Right renal pelvis (tissue), 4 donors: ENCODE measurements around the gene ARHGEF38. TPM values are rescaled to one million over a fixed set of nuclear protein-coding genes. Genes with fewer than 3 reads are reported as not detected.
A peak's percentile ranks its signal among the peaks of the same experiment; 100 is the strongest.
"Not testable (repeated sequence)": the region's sequence is repeated elsewhere in the genome, so short reads cannot be mapped to it uniquely, and the experiment has no call there.

ENCODE experiments used
- DNase-seq, 4 donors: peaks; one replicate each; pipeline ENCODE4 v3.0.0-alpha.2; 2013; ENCODE audit warnings: low read depth in 4 of 4, low spot score in 3 of 4, missing footprints in 1 of 4
- polyA plus RNA-seq, 4 donors: library from polyadenylated mRNA; unstranded; fragments of 120-200 nt; gene quantifications; one replicate each; pipeline ENCODE4 v1.2.1, GENCODE V29; 2013; ENCODE audit not compliant: insufficient read length in 4 of 4

The ARHGEF38 gene
- polyA plus RNA-seq, 4 donors, result 3.3 to 6.0 (median 5.2) TPM

GRCh38 chr4:105708181-105709080, 156.0 kb downstream of the ARHGEF38 start, which contains the start of the genes GSTCD and INTS12:
GSTCD (plus strand) TSS chr4:105708784; CDS start chr4:105717614, 8,830 bp downstream.
INTS12 (minus strand) TSS chr4:105708689; CDS start chr4:105700005, 8,684 bp downstream.
- DNase-seq, result peak; percentile 91 to 92 (median 92)

GRCh38 chr4:105709081-105709450, 156.6 kb downstream of the ARHGEF38 start:
- DNase-seq, result peak in 3 of 4 donors; percentile 23 to 52 (median 35)

GRCh38 chr4:105710012-105710600, 157.7 kb downstream of the ARHGEF38 start:
- DNase-seq, result no peak

GRCh38 chr4:105710678-105711077, 158.3 kb downstream of the ARHGEF38 start:
- DNase-seq, result no peak

GRCh38 chr4:105712766-105713165, 160.3 kb downstream of the ARHGEF38 start:
- DNase-seq, result no peak

- DNase-seq, result no peak
These were observed 161.7 kb downstream of the ARHGEF38 start for GRCh38 chr4:105714071-105714521.

- no peak for DNase-seq
These were observed 162.5 kb downstream of the ARHGEF38 start for GRCh38 chr4:105714932-105715331.

GRCh38 chr4:105715692-105716278, 163.4 kb downstream of the ARHGEF38 start:
- DNase-seq, result no peak

- DNase-seq, result no peak
These were observed 166.8 kb downstream of the ARHGEF38 start for GRCh38 chr4:105719204-105719603.

GRCh38 chr4:105725623-105726022, 173.2 kb downstream of the ARHGEF38 start:
- DNase-seq, result no peak

- DNase-seq, result not testable (repeated sequence)
These were observed 177.5 kb downstream of the ARHGEF38 start for GRCh38 chr4:105729895-105730294.

Other genes starting within 250 kb of the ARHGEF38 start
- 100 to 1,000 TPM; 101 to 118 (median 110) TPM for gene PPA2, start 78.6 kb upstream of the ARHGEF38 start, polyA plus RNA-seq
- 10 to 100 TPM; 28.1 to 38.3 (median 34.0) TPM for gene INTS12, start 156.1 kb downstream of the ARHGEF38 start, polyA plus RNA-seq
- 10 to 100 TPM; 15.0 to 19.7 (median 17.3) TPM for gene GSTCD, start 156.2 kb downstream of the ARHGEF38 start, polyA plus RNA-seq